WTC11 (cell line): ENCODE measurements around the gene GALNT17. TPM values are rescaled to one million over a fixed set of nuclear protein-coding genes. Genes with fewer than 3 reads are reported as not detected.

Experiments
- ATAC-seq: fragments of 200-7000 bp; cut with Tn5 transposase; 2 replicates; pipeline ENCODE4 v1.10.0; 2021; ENCODE audit warnings: mild to moderate bottlenecking, moderate library complexity
- CTCF ChIA-PET: fragments of 300-600 bp; sonication (Branson Sonifier 250); formaldehyde crosslinking; loops from one replicate; lab custom pipeline; 2021; ENCODE audit warnings: antibody characterized with exemption; lab: Charles Lee
- POLR2A ChIA-PET: fragments of 350-600 bp; sonication (Branson Sonifier 250); formaldehyde crosslinking; loops from one replicate; lab custom pipeline; 2021; ENCODE audit warnings: antibody characterized with exemption; lab: Charles Lee
- DNase-seq: peaks from one replicate; pipeline ENCODE4 v3.0.0; 2021; ENCODE audit warnings: low spot score
- H3K27ac Mint-ChIP-seq: 2 replicates; pipeline ENCODE4 v1.8.0; 2021; ENCODE audit warnings: mixed read lengths
- H3K27me3 Mint-ChIP-seq: 2 replicates; pipeline ENCODE4 v1.8.0; 2021; ENCODE audit warnings: low read depth, mild to moderate bottlenecking, moderate library complexity, mixed read lengths
- H3K36me3 Mint-ChIP-seq: 2 replicates; pipeline ENCODE4 v1.8.0; 2021; ENCODE audit warnings: mixed read lengths
- H3K4me1 Mint-ChIP-seq: 2 replicates; pipeline ENCODE4 v1.8.0; 2022; ENCODE audit warnings: mixed read lengths
- H3K4me3 Mint-ChIP-seq: 2 replicates; pipeline ENCODE4 v1.8.0; 2021; ENCODE audit warnings: mild to moderate bottlenecking, moderate library complexity, mixed read lengths
- H3K9me3 Mint-ChIP-seq: 2 replicates; pipeline ENCODE4 v1.8.0; 2021; ENCODE audit warnings: mixed read lengths
- ATF6 ChIP-seq: sonication (generic); formaldehyde crosslinking; IDR thresholded peaks from 2 replicates; pipeline ENCODE4 v1.8.1; 2023; ENCODE audit warnings: mild to moderate bottlenecking, missing genetic modification reagents
- E2F4 ChIP-seq: sonication (generic); formaldehyde crosslinking; IDR thresholded peaks from 2 replicates; pipeline ENCODE4 v1.8.1; 2022; ENCODE audit warnings: low read depth, mild to moderate bottlenecking, moderate library complexity, missing genetic modification reagents, borderline replicate concordance
- ETV6 ChIP-seq: sonication (generic); formaldehyde crosslinking; IDR thresholded peaks from 2 replicates; pipeline ENCODE4 v1.8.1; 2022; ENCODE audit warnings: mild to moderate bottlenecking, missing genetic modification reagents
- FOXJ3 ChIP-seq: sonication (generic); formaldehyde crosslinking; IDR thresholded peaks from 2 replicates; pipeline ENCODE4 v1.9.0; 2021; ENCODE audit warnings: missing genetic modification reagents, mild to moderate bottlenecking, borderline replicate concordance
- FOXP1 ChIP-seq: sonication (generic); formaldehyde crosslinking; IDR thresholded peaks from 2 replicates; pipeline ENCODE4 v1.8.0; 2022; ENCODE audit warnings: missing genetic modification reagents, mild to moderate bottlenecking, moderate library complexity, borderline replicate concordance
- GRHL2 ChIP-seq: fragments of 250-450 bp; sonication (Bioruptor Pico); IDR thresholded peaks from 2 replicates; pipeline ENCODE4 v1.8.0; 2022; ENCODE audit warnings: mild to moderate bottlenecking, moderate library complexity; ENCODE audit not compliant: insufficient replicate concordance, severe bottlenecking
- NFATC4 ChIP-seq: fragments of 250-450 bp; sonication (Bioruptor Pico); IDR thresholded peaks from 2 replicates; pipeline ENCODE4 v1.9.0; 2021; ENCODE audit warnings: mild to moderate bottlenecking
- NFE2L1 ChIP-seq: sonication (generic); formaldehyde crosslinking; IDR thresholded peaks from 2 replicates; pipeline ENCODE4 v1.8.1; 2023; ENCODE audit warnings: missing genetic modification reagents
- NR1H2 ChIP-seq: sonication (generic); formaldehyde crosslinking; IDR thresholded peaks from 2 replicates; pipeline ENCODE4 v1.9.0; 2021; ENCODE audit warnings: mild to moderate bottlenecking, moderate library complexity, missing genetic modification reagents
- PRDM15 ChIP-seq: sonication (generic); formaldehyde crosslinking; IDR thresholded peaks from 2 replicates; pipeline ENCODE4 v1.8.0; 2022; ENCODE audit warnings: missing genetic modification reagents
- PRRX2 ChIP-seq: fragments of 250-450 bp; sonication (Bioruptor Pico); IDR thresholded peaks from 2 replicates; pipeline ENCODE4 v1.8.0; 2021; ENCODE audit warnings: mild to moderate bottlenecking
- RELA ChIP-seq: sonication (generic); formaldehyde crosslinking; IDR thresholded peaks from 2 replicates; pipeline ENCODE4 v1.8.1; 2022; ENCODE audit warnings: missing genetic modification reagents, mild to moderate bottlenecking, borderline replicate concordance
- SOX15 ChIP-seq: fragments of 250-450 bp; sonication (Bioruptor Pico); IDR thresholded peaks from 2 replicates; pipeline ENCODE4 v1.9.0; 2021; ENCODE audit warnings: mild to moderate bottlenecking
- TCF7 ChIP-seq: sonication (generic); formaldehyde crosslinking; IDR thresholded peaks from 2 replicates; pipeline ENCODE4 v1.8.0; 2022; ENCODE audit warnings: mild to moderate bottlenecking, low read depth, missing genetic modification reagents, moderate library complexity
- TP53 ChIP-seq: sonication (generic); formaldehyde crosslinking; IDR thresholded peaks from 2 replicates; pipeline ENCODE4 v1.8.1; 2023; ENCODE audit warnings: mild to moderate bottlenecking, missing genetic modification reagents
- ZBTB21 ChIP-seq: sonication (generic); formaldehyde crosslinking; IDR thresholded peaks from 2 replicates; pipeline ENCODE4 v1.8.1; 2023; ENCODE audit warnings: mild to moderate bottlenecking, missing genetic modification reagents, borderline replicate concordance
- ZNF138 ChIP-seq: sonication (generic); formaldehyde crosslinking; conservative IDR thresholded peaks from 2 replicates; pipeline ENCODE4 v1.8.1; 2022; ENCODE audit warnings: mild to moderate bottlenecking, moderate library complexity, missing genetic modification reagents
- ZNF263 ChIP-seq: sonication (generic); formaldehyde crosslinking; IDR thresholded peaks from 2 replicates; pipeline ENCODE4 v1.8.1; 2022; ENCODE audit warnings: low read depth, mild to moderate bottlenecking, moderate library complexity, missing genetic modification reagents
- ZNF317 ChIP-seq: sonication (generic); formaldehyde crosslinking; IDR thresholded peaks from 2 replicates; pipeline ENCODE4 v1.8.1; 2023; ENCODE audit warnings: low read depth, mild to moderate bottlenecking, moderate library complexity, missing genetic modification reagents, borderline replicate concordance
- total RNA-seq: library from RNA; stranded (reverse); gene quantifications from 3 replicates; pipeline ENCODE4 v1.2.3, GENCODE V29; 2021
- TF ChIP-seq, protein P1 (sequence below): sonication (generic); formaldehyde crosslinking; conservative IDR thresholded peaks from 2 replicates; pipeline ENCODE4 v1.8.1; 2022; ENCODE audit warnings: mild to moderate bottlenecking, missing genetic modification reagents
- TF ChIP-seq, protein P2 (sequence below): sonication (generic); formaldehyde crosslinking; IDR thresholded peaks from 2 replicates; pipeline ENCODE4 v1.8.1; 2023; ENCODE audit warnings: mild to moderate bottlenecking, missing genetic modification reagents, borderline replicate concordance

GALNT17 gene
- total RNA-seq, 1 experiment from 2014 or later: 61.1 TPM

DNA sequence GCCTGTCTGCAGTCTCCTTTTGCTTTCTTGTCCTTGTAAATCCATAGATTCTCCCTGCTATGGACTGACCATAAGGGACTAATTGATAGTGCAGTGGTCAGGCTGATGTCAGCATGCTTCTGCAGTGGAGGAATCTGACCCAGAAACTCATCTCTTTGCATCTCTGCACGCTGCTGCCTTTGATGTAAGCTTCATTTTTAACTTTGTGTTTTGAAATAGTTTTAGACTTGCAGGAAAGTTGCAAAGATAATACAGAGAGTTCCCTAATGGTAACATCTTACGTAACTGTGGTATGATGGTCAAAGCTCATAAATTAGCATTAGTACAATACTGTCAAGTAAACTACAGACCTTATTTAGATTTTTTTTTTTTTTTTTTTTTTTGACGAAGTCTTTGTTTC lies 89.6 kb downstream of the GALNT17 start:
- peaks cover 38% of the 10 kb centered on the region for H3K4me1 Mint-ChIP-seq
- no peak for ATAC-seq
- no peak for TF ChIP-seq NFE2L1 (CRISPR knock-in tag)
- TF ChIP-seq, protein P1, sequence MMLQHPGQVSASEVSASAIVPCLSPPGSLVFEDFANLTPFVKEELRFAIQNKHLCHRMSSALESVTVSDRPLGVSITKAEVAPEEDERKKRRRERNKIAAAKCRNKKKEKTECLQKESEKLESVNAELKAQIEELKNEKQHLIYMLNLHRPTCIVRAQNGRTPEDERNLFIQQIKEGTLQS (CRISPR knock-in tag): no peak
- TF ChIP-seq ETV6 (CRISPR knock-in tag): no peak
- TF ChIP-seq ZBTB21 (CRISPR knock-in tag): no peak
- no peak for TF ChIP-seq NFATC4 (CRISPR knock-in tag)
- no peak for TF ChIP-seq NR1H2 (CRISPR knock-in tag)
- TF ChIP-seq ZNF263 (CRISPR knock-in tag): no peak
- TF ChIP-seq ZNF138 (CRISPR knock-in tag): no peak
- TF ChIP-seq, protein P2, sequence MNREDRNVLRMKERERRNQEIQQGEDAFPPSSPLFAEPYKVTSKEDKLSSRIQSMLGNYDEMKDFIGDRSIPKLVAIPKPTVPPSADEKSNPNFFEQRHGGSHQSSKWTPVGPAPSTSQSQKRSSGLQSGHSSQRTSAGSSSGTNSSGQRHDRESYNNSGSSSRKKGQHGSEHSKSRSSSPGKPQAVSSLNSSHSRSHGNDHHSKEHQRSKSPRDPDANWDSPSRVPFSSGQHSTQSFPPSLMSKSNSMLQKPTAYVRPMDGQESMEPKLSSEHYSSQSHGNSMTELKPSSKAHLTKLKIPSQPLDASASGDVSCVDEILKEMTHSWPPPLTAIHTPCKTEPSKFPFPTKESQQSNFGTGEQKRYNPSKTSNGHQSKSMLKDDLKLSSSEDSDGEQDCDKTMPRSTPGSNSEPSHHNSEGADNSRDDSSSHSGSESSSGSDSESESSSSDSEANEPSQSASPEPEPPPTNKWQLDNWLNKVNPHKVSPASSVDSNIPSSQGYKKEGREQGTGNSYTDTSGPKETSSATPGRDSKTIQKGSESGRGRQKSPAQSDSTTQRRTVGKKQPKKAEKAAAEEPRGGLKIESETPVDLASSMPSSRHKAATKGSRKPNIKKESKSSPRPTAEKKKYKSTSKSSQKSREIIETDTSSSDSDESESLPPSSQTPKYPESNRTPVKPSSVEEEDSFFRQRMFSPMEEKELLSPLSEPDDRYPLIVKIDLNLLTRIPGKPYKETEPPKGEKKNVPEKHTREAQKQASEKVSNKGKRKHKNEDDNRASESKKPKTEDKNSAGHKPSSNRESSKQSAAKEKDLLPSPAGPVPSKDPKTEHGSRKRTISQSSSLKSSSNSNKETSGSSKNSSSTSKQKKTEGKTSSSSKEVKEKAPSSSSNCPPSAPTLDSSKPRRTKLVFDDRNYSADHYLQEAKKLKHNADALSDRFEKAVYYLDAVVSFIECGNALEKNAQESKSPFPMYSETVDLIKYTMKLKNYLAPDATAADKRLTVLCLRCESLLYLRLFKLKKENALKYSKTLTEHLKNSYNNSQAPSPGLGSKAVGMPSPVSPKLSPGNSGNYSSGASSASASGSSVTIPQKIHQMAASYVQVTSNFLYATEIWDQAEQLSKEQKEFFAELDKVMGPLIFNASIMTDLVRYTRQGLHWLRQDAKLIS (CRISPR knock-in tag): no peak
- TF ChIP-seq RELA (CRISPR knock-in tag): no peak
- no peak for TF ChIP-seq FOXJ3 (CRISPR knock-in tag)
- TF ChIP-seq PRDM15 (CRISPR knock-in tag): no peak
- no peak for TF ChIP-seq FOXP1 (CRISPR knock-in tag)
- no peak for TF ChIP-seq SOX15 (CRISPR knock-in tag)
- no peak for TF ChIP-seq GRHL2
- TF ChIP-seq TCF7 (CRISPR knock-in tag): no peak
- peaks cover 33% of the 10 kb centered on the region for H3K9me3 Mint-ChIP-seq
- H3K36me3 Mint-ChIP-seq: peaks cover 37% of the 10 kb centered on the region
- no peaks in the 10 kb centered on the region for H3K27me3 Mint-ChIP-seq
- DNase-seq: no peak
- ChIA-PET POLR2A (interaction anchor here (0.6 kb wide), 3 partner anchors 34 to 504 kb away, joined by 3 to 5 read pairs (median 3); no protein-coding TSS in a partner anchor), CTCF (interaction anchor here (0.6 kb wide), 1 partner anchor 805 kb away, joined by 3 read pairs; no protein-coding TSS in a partner anchor)
- no peak overlapping the region for H3K27ac Mint-ChIP-seq
- H3K4me3 Mint-ChIP-seq: no peak overlapping the region

DNA sequence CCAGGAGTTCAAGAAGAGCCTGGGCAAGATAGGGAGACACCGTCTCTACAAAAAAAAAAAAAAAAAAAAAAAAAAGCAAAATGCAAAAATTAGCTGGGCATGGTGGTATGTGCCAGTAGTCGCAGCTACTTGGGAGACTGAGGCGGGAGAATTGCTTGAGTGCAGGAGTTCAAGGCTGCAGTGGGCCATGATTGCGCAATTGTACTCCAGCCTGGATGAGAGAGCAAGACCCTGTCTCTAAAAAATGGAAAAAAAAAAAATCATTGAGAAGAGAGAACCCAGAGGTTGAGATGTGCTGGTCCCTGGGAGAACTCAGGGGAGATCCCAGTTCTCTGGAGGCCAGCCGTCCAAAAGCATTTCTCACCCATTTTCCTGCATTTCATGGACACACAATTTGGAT lies 95.2 kb downstream of the GALNT17 start:
- ATAC-seq (no peak), DNase-seq (no peak)
- H3K27me3 Mint-ChIP-seq: no peaks in the 10 kb centered on the region
- peaks cover 12% of the 10 kb centered on the region for H3K4me1 Mint-ChIP-seq
- ChIA-PET CTCF (interaction anchor here (1.1 kb wide), 1 partner anchor 98 kb away, joined by 3 read pairs; no protein-coding TSS in a partner anchor), POLR2A (interaction anchor here (0.7 kb wide), 1 partner anchor 127 kb away, joined by 5 read pairs; no protein-coding TSS in a partner anchor)
- H3K27ac Mint-ChIP-seq: no peak overlapping the region
- no peak overlapping the region for H3K4me3 Mint-ChIP-seq
- H3K9me3 Mint-ChIP-seq: peaks cover 41% of the 10 kb centered on the region
- H3K36me3 Mint-ChIP-seq: peaks cover 51% of the 10 kb centered on the region
- no peak for TF ChIP-seq ATF6 (CRISPR knock-in tag)
- no peak for TF ChIP-seq PRRX2 (CRISPR knock-in tag)
- no peak for TF ChIP-seq RELA (CRISPR knock-in tag)
- TF ChIP-seq E2F4: no peak
- TF ChIP-seq TP53: no peak
- no peak for TF ChIP-seq ZNF263 (CRISPR knock-in tag)
- no peak for TF ChIP-seq ZNF317 (CRISPR knock-in tag)
